SU-DHL-6 (cell line): ENCODE data around the gene BRSK2.
"Not testable (repeated sequence)": the region's sequence is repeated elsewhere in the genome, so short reads cannot be mapped to it uniquely, and the experiment has no call there.

Experiments used
- H2AFZ ChIP-seq: fragments of 200-600 bp; sonication (generic); 2 replicates; pipeline ENCODE4 v1.6.1; 2014; ENCODE audit warnings: low read depth, mild to moderate bottlenecking, moderate library complexity, mixed read lengths, antibody characterized with exemption, low read length; ENCODE audit not compliant: severe bottlenecking
- H3F3A ChIP-seq: fragments of 200-600 bp; shearing (Covaris generic); 2 replicates; pipeline ENCODE4 v1.6.0; 2016; ENCODE audit warnings: antibody characterized with exemption, mild to moderate bottlenecking; ENCODE audit not compliant: insufficient read depth
- H3K27ac ChIP-seq: fragments of 200-600 bp; sonication (generic); 2 replicates; pipeline ENCODE4 v1.5.1; 2016; ENCODE audit warnings: low read depth, mild to moderate bottlenecking, low read length, moderate library complexity, mixed read lengths
- H3K27me3 ChIP-seq: fragments of 200-600 bp; sonication (generic), shearing (Covaris generic); 2 replicates; pipeline ENCODE4 v1.6.0; 2014; ENCODE audit warnings: mild to moderate bottlenecking, low read length
- H3K36me3 ChIP-seq: fragments of 200-600 bp; sonication (generic); 2 replicates; pipeline ENCODE4 v1.6.1; 2014; ENCODE audit warnings: mild to moderate bottlenecking, low read length, mixed read lengths
- H3K4me2 ChIP-seq: fragments of 300-600, 200-600 bp; shearing (Covaris generic), sonication (generic); 2 replicates; pipeline ENCODE4 v1.6.0; 2014; ENCODE audit warnings: low read length, low read depth, mild to moderate bottlenecking; ENCODE audit not compliant: poor library complexity, severe bottlenecking
- H3K4me3 ChIP-seq: fragments of 200-600 bp; sonication (generic); 2 replicates; pipeline ENCODE4 v1.5.1; 2014; ENCODE audit warnings: antibody characterized with exemption, low read length, mild to moderate bottlenecking, mixed read lengths; ENCODE audit not compliant: insufficient read depth, poor library complexity, severe bottlenecking
- H3K79me2 ChIP-seq: fragments of 200-600 bp; sonication (generic); 2 replicates; pipeline ENCODE4 v1.6.1; 2014; ENCODE audit warnings: mild to moderate bottlenecking, low read length, moderate library complexity; ENCODE audit not compliant: insufficient read depth
- H3K9ac ChIP-seq: fragments of 200-600 bp; sonication (generic); 2 replicates; pipeline ENCODE4 v1.7.0; 2014; ENCODE audit warnings: mild to moderate bottlenecking, low read length
- H3K9me2 ChIP-seq: fragments of 200-600 bp; sonication (generic); replicated peaks from 2 replicates; pipeline ENCODE4 v1.6.1; 2014; ENCODE audit warnings: low read length; ENCODE audit not compliant: insufficient read depth
- H3K9me3 ChIP-seq: fragments of 200-600 bp; sonication (generic); 2 replicates; pipeline ENCODE4 v1.6.1; 2014; ENCODE audit warnings: low read length, mixed read lengths; ENCODE audit not compliant: insufficient read depth
- H4K20me1 ChIP-seq: fragments of 200-600 bp; sonication (generic); 2 replicates; pipeline ENCODE4 v1.6.1; 2014; ENCODE audit warnings: low read depth, mild to moderate bottlenecking, antibody characterized with exemption, low read length, moderate library complexity, mixed read lengths
- EZH2phosphoT487 ChIP-seq: fragments of 200-600 bp; sonication (generic), shearing (Covaris generic); conservative IDR thresholded peaks from 2 replicates; pipeline ENCODE4 v1.6.1; 2018; ENCODE audit warnings: mild to moderate bottlenecking, antibody characterized with exemption, low read length, moderate library complexity, mixed read lengths
- TF ChIP-seq, protein P1 (sequence below): fragments of 200-600 bp; sonication (generic); IDR thresholded peaks from one replicate; pipeline ENCODE4 v1.5.1; 2017; ENCODE audit warnings: antibody characterized with exemption, mild to moderate bottlenecking, low read length, moderate library complexity; ENCODE audit not compliant: insufficient read depth, poor library complexity, severe bottlenecking

The BRSK2 gene

DNA sequence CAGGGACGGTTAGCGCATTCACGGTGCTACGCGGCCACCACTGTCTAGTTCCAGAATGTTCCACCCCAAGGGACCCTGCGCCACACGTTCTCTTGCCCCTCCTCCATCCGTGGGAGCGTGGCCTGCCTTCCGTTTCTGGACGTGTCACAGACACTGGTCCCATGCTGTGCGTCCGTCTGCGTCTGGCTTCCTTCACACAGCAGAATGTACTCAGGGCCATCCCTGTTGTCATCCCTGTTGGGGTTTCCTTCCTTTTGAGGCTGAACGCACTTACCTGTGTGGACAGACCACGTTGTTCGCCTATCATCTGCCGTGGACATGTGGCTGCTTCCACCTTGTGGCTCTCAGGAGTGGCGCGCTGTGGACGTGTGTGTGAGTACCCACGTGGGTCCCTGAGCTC is 24.9 kb downstream of the BRSK2 start:
- TF ChIP-seq EZH2phosphoT487, result no peak
- TF ChIP-seq, protein P1, sequence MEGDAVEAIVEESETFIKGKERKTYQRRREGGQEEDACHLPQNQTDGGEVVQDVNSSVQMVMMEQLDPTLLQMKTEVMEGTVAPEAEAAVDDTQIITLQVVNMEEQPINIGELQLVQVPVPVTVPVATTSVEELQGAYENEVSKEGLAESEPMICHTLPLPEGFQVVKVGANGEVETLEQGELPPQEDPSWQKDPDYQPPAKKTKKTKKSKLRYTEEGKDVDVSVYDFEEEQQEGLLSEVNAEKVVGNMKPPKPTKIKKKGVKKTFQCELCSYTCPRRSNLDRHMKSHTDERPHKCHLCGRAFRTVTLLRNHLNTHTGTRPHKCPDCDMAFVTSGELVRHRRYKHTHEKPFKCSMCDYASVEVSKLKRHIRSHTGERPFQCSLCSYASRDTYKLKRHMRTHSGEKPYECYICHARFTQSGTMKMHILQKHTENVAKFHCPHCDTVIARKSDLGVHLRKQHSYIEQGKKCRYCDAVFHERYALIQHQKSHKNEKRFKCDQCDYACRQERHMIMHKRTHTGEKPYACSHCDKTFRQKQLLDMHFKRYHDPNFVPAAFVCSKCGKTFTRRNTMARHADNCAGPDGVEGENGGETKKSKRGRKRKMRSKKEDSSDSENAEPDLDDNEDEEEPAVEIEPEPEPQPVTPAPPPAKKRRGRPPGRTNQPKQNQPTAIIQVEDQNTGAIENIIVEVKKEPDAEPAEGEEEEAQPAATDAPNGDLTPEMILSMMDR, result no peak
- Histone ChIP-seq H3K27me3 (no peaks in the 10 kb centered on the region), H3K27ac (no peak overlapping the region), H3K9me2 (no peaks in the 10 kb centered on the region), H3K79me2 (no peaks in the 10 kb centered on the region), H3K4me3 (no peak overlapping the region), H3K9me3 (peaks cover 18% of the 10 kb centered on the region; the same call in 1 of the 2 replicates), H4K20me1 (no peaks in the 10 kb centered on the region), H2AFZ (no peak overlapping the region), H3K36me3 (no peaks in the 10 kb centered on the region), H3F3A (no peaks in the 10 kb centered on the region), H3K9ac (no peak overlapping the region), H3K4me2 (no peak overlapping the region)

- H2AFZ ChIP-seq, result no peak overlapping the region
- H3K9me3 ChIP-seq, result peaks cover 18% of the 10 kb centered on the region; the same call in 1 of the 2 replicates
- H3K27ac ChIP-seq, result no peak overlapping the region
- H3K4me2 ChIP-seq, result no peak overlapping the region
- no peaks in the 10 kb centered on the region for H3K36me3 ChIP-seq
- TF ChIP-seq EZH2phosphoT487, result no peak
- TF ChIP-seq, protein P1, result no peak
- H3K4me3 ChIP-seq, result no peak overlapping the region
- H3K27me3 ChIP-seq, result no peaks in the 10 kb centered on the region
- H3K9me2 ChIP-seq, result no peaks in the 10 kb centered on the region
- no peaks in the 10 kb centered on the region for H4K20me1 ChIP-seq
- no peak overlapping the region for H3K9ac ChIP-seq
- H3K79me2 ChIP-seq, result no peaks in the 10 kb centered on the region
- H3F3A ChIP-seq, result no peaks in the 10 kb centered on the region
Observed at GRCh38 chr11:1415631-1416030, 25.9 kb downstream of the BRSK2 start.

DNA sequence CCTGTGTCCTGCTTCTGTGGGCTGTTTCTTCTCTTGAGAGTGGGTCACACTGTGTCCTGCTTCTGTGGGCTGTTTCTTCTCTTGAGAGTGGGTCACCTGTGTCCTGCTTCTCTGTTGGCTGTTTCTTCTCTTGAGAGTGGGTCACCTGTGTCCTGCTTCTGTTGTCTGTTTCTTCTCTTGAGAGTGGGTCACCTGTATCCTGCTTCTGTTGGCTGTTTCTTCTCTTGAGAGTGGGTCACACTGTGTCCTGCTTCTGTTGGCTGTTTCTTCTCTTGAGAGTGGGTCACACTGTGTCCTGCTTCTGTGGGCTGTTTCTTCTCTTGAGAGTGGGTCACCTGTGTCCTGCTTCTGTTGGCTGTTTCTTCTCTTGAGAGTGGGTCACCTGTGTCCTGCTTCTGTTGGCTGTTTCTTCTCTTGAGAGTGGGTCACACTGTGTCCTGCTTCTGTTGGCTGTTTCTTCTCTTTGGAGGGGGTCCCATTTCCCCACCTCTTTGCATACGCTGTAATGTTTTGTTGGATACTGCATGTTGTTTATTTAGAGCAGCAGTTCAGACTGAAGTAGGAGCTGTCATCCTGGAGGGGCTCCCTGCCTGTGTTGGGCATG is 28.6 kb downstream of the BRSK2 start:
- H3K4me3 ChIP-seq, H3K27ac ChIP-seq, H3K79me2 ChIP-seq, H3K4me2 ChIP-seq, H3K9ac ChIP-seq, H3K27me3 ChIP-seq, H4K20me1 ChIP-seq, H3K36me3 ChIP-seq, H3F3A ChIP-seq, H2AFZ ChIP-seq, H3K9me2 ChIP-seq: not testable (repeated sequence)
- peaks cover 18% of the 10 kb centered on the region; the same call in 1 of the 2 replicates for H3K9me3 ChIP-seq

GRCh38 chr11:1419811-1420210 is 30.1 kb downstream of the BRSK2 start:
- no peaks in the 10 kb centered on the region for H4K20me1 ChIP-seq
- no peak overlapping the region for H2AFZ ChIP-seq
- no peak for TF ChIP-seq EZH2phosphoT487
- TF ChIP-seq, protein P1, result no peak
- H3K36me3 ChIP-seq, result no peaks in the 10 kb centered on the region
- no peak overlapping the region for H3K4me3 ChIP-seq
- no peaks in the 10 kb centered on the region for H3K27me3 ChIP-seq
- H3F3A ChIP-seq, result no peaks in the 10 kb centered on the region
- no peak overlapping the region for H3K9ac ChIP-seq
- H3K79me2 ChIP-seq, result no peaks in the 10 kb centered on the region
- no peak overlapping the region for H3K4me2 ChIP-seq
- no peak overlapping the region for H3K27ac ChIP-seq
- H3K9me3 ChIP-seq, result peaks cover 18% of the 10 kb centered on the region; the same call in 1 of the 2 replicates
- H3K9me2 ChIP-seq, result no peaks in the 10 kb centered on the region
